VCaP (cell line): Measurements from ENCODE around the gene MYB.

Source experiments
- H3K27ac ChIP-seq: fragments of 450-650 bp; 2 replicates; pipeline ENCODE4 v1.5.1; 2017
- TF ChIP-seq, protein P1 (sequence below): fragments of 450-650 bp; conservative IDR thresholded peaks from 2 replicates; pipeline ENCODE4 v1.5.1; 2017; ENCODE audit warnings: mild to moderate bottlenecking, moderate library complexity

Gene MYB

DNA sequence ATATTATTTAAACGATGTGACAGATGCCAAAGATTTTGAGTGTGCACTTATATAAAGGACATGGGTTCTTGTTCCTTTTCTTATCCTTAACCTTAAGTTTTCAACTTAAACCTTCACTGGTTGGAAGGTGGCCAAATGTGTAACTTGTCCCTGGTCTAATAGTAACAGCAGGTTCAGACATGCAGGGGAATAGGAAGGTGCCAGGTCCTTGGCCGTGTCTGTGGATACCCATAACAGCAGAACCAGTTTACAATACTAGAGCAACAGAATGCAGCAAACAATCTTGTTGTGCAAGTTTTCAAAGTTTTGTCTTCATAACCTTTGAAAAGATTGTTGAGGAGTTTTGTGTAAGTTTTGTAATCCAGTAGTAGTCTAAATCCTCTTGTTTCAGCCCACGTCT, 4.4 kb downstream of the MYB start:
- H3K27ac ChIP-seq: no peak overlapping the region
- TF ChIP-seq, protein P1, sequence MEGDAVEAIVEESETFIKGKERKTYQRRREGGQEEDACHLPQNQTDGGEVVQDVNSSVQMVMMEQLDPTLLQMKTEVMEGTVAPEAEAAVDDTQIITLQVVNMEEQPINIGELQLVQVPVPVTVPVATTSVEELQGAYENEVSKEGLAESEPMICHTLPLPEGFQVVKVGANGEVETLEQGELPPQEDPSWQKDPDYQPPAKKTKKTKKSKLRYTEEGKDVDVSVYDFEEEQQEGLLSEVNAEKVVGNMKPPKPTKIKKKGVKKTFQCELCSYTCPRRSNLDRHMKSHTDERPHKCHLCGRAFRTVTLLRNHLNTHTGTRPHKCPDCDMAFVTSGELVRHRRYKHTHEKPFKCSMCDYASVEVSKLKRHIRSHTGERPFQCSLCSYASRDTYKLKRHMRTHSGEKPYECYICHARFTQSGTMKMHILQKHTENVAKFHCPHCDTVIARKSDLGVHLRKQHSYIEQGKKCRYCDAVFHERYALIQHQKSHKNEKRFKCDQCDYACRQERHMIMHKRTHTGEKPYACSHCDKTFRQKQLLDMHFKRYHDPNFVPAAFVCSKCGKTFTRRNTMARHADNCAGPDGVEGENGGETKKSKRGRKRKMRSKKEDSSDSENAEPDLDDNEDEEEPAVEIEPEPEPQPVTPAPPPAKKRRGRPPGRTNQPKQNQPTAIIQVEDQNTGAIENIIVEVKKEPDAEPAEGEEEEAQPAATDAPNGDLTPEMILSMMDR: no peak

DNA sequence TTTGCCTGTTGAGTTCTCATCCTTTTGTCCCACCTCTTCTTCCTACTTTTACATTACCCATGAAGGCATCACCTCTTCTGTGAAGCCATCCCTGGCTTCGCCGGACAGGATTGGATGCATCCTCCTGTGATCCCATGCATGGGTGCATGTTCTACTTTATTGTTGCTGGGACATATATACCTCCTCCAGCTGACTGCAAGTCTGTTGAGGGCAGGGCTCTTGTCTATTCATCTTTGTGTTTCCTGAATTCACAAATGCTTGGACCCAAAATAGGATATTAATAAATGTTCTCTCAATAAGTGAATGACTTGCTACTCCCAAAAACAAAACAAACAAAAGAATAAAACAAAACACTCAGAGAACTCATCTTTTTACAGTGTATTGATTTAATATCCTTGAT, 5.1 kb downstream of the MYB start:
- no peak overlapping the region for H3K27ac ChIP-seq
- TF ChIP-seq, protein P1: no peak

DNA sequence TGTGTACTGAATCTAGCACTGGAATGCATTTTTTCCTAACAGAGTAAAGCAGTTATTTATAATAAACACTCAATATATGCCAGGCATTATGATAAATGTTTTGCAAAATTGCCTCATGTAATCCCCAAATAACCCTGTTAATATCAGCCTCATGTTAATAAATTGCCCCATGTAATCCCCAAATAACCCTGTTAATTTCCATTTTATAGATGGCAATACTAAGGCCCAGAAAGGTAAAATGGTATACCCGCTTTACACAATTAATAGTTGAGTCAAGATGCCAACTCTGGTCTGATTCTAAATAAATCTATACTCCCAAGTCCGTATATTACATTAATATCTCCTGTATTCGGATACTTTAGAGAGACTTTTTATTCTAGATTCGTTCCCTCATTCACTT, 6.3 kb downstream of the MYB start:
- TF ChIP-seq, protein P1: no peak
- H3K27ac ChIP-seq: no peak overlapping the region

DNA sequence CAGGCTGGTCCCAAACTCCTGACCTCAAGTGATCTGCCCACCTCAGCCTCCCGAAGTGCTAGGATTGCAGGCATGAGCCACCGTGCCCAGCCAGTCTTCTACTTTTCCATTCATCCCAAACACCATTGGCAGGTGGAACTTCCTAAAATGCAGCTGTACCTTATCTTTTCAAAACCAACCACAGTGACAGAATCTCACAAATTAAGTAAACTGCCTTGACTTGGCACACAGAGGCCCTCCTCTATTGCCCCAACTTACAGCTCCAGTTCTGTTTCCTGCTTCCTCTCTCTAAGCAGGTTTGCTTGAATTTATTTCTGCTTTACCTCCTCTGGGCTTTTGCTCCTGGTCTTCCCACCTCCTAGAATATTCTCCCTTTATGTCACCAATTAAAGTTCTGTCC, 7.6 kb downstream of the MYB start:
- H3K27ac ChIP-seq: no peak overlapping the region
- TF ChIP-seq, protein P1: no peak

DNA sequence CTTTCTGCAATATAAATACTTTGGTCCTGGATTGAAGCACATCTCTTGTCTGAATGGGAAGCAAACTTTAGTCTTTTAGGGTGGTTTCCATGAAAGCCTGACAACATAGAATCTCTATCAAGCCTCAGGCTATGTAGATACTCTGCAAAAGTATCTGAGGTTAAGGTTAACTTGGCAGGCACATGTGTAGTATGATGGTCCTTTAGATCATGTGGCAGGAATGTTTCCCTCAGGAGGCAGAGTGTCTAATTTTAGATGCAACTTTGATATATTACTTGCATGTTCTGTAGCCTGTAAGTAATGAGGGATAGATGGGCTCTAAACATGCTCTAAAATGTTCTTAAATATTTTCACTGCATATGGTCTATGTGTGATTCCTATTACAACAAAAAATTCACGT, 8.2 kb downstream of the MYB start:
- H3K27ac ChIP-seq: no peak overlapping the region
- TF ChIP-seq, protein P1: no peak

DNA sequence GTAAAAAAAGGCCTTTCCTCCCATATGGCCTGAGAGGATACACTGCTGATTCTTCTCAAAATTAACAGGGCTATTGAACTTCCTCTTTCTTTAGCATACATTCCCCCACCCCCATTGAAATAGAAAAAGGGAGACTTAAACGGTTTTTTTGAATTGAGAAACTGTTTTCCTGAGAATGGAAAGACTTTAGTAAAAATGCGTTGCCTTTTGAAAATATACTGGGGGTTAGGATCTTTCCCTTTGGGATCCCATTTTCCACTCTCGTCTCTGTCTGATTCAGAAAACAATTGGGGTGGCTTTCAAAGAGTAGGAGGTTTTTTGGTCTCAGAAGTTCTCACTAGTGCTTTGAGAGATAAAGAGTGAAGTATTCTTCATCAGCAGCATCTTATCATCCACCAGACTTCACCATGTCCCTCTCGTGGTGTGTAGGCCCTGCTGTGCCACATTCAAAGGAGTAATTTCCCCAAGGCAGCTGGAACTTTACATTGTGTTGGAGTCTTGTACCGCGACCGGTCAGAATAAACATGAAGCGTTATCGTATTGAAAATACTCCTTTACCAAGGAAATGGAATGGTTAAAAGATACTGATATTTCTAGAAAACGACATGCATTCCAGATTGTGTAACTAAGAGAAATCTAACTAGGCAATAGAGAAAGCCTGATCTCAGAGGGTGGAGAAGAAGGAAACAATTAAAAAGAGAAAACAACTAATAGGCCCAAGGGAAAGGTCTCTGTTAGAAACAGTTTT, 10.6 kb downstream of the MYB start:
- no peak overlapping the region for H3K27ac ChIP-seq
- TF ChIP-seq, protein P1: no peak

DNA sequence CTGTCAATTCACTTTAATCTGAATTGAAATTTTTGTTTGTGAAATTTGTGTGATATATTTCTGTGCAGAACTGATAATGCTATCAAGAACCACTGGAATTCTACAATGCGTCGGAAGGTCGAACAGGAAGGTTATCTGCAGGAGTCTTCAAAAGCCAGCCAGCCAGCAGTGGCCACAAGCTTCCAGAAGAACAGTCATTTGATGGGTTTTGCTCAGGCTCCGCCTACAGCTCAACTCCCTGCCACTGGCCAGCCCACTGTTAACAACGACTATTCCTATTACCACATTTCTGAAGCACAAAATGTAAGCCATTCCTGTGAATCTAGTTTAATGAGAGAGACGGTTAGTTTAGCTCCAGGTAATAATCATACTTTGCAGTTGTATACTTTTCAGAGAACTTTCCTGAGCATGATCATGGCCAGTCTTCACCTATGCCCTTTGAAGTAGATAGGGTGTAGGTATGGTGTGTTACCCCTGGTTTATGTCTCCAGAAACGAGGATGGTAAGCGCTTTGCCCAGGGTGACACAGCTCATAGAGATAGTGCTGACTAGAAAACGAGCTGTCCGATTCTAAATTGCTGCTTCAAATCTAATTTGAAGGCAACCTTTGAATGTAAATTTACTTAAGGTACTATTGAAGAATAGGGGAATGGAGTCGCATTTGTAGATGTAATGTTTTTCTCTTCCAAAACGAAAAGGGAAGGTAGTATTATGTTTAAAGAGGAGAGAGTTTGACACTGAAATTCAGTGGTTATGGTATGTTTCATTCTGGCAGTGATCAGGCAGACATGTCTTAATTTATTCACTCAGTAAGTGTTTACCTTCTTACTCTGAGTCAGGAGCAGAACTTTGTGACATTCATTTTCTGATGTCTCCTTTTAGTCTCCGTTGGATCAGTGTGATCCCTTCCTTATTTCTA, 11.4 kb downstream of the MYB start:
- no peak overlapping the region for H3K27ac ChIP-seq
- TF ChIP-seq, protein P1: no peak
